Activated CD4-positive, CD25-positive, alpha-beta regulatory T cell treated with anti-CD3 and anti-CD28 coated beads, Interleukin-2, amount 50 U/mL, for 72 hours (primary cell): ENCODE measurements around the gene WNT9A.
"Not testable (repeated sequence)": the region's sequence is repeated elsewhere in the genome, so short reads cannot be mapped to it uniquely, and the experiment has no call there.

Experiments
- DNase-seq: peaks from one replicate; pipeline ENCODE4 v3.0.0; 2021

WNT9A gene

DNA sequence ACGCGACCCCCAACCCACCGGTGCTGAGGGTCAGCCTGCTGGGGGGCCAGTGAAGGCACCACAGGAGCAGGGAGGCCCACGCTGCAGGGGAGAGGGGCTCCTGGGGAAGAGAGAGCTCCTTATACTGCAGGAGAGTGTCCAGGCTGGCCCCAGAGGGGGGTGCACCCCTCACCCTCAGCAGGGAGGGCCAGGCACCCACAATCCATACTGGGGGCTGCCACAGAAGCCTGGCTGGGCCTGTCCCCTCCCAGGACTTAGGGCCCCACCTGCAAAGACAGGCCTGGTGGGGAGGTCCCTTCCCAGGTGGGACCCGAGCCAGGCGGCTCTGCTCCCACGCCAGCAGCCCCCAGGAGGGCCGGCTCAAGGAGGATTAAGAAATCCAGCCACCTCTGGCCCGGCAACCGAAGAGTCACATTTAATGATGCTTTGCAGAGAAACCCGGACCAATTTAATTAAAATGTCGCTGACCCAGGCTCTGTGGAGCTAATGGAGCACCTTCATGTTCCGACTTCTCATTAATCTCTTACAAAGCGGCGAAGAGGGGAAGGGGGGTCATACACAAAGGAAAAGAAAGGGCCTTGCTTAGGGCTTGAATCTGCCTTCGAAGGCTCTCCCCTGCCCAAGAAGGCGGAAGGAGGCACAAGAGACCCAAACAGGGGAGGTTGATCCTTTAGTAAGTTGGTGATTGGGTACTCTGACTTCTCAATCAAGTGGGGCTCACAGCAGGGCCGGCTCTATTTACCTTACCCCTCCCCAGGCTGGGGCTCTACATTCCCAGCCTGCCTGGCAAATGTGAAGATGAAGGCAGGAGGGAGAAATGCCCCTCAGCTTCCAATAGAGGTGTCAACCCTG lies 25.0 kb downstream of the WNT9A start:
- no peak for DNase-seq

DNA sequence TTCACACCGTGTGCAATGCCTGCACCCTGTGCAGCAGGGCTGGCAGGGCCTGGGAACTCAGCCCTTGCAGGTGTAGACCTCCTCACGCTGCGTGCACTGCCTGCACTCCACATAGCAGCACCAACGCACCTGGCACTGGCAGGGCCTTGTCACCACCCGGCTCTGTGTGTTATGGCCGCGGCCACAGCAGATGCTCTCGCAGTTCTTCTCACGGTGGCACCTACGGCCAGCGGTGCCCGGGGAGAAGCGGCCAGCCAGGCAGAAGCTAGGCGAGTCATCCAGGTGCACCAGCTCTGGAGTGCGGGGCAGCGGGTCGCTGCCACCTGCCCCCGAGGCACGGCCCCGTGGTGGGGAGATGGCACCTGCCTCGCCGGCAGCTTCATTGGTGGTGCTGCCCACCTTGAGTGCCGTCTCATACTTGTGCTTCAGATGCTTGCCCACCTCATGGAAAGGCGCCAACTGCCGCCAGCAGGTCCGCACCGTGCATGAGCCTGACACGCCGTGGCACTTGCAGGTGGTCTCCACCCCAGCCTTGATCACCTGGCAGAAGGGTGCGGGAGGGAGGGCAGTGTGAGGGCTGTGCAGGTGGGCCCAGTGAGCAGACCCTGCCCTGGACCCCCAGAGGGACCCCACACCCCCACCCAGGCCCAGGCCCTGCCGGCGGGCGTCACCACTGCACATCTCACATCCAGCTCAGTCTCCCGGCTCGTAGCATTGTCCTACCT lies 26.1 kb downstream of the WNT9A start:
- DNase-seq, result no peak

DNA sequence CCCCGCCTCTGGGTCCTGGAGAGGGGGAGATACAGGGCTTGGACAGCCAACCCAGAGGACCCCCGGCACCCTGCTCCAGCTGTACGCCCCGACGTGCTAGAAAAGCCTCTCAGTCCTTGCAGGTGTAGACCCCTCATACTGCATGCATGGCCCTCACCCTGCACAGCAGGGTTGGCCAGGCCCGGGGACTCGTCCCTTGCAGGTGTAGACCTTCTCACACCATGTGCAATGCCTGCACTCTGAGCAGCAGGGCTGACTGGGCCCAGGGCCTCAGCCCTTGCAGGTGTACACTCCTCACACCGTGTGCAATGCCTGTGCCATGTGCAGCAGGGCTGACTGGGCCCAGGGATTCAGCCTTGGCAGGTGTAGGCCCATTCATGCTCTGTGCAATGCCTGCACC lies 26.8 kb downstream of the WNT9A start:
- DNase-seq, result no peak

DNA sequence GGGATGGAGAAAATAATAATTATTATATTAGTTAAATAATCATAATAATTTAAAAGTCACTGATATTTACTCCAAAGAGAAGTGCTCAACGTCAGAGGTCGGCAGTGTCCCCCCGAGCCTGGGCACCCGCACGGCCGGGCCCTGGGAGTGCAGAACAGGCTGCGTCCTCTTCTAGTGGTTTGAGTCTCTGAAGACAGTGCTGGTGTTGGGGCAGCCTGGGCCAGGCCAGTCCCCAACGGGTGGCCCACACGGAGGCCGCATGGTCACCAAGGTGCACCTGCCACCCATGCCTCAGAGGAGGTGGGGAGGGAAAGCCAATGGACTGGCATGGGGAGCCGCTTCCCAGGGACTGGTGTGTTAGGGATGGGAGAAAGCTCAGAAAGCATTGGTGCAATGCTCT lies 27.3 kb downstream of the WNT9A start:
- no peak for DNase-seq

DNA sequence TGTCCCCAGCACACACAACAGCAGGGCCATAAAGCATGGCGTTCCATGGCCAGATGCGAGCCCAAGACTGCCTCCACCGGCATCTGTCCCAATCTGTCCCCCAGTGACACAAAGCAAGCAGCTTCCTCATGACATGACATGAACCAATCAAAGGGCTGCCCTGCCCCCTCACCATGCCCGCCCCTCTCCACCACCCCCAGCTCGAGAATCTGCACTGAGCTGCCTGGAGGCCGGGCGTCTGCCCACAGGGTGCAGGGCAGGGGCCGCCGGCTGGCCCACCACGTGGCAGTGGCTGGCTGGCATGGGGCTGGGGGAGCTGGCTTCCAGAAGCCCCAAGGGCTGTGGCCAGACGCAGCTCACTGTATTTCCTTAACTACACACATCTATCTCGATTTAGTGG lies 27.8 kb downstream of the WNT9A start:
- no peak for DNase-seq

DNA sequence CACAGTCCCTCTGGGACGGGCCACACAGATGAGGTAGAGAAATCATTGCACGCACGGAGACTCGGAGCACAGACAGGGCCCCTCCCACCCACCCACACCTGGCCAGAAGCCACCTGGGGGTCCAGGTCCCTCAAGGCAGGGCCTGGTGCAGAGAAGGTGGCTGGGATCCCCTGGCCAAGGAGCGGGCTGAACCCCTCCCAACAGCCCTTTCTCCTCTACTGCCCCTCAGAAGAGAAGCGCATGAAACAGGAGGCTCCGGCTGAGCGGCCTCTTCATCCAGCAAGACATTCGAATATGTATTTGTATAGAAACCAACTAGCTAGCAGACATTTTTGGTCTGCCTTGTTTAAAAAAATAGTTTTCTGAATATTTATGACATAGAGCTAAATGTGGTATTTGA lies 29.0 kb downstream of the WNT9A start:
- DNase-seq, result no peak

DNA sequence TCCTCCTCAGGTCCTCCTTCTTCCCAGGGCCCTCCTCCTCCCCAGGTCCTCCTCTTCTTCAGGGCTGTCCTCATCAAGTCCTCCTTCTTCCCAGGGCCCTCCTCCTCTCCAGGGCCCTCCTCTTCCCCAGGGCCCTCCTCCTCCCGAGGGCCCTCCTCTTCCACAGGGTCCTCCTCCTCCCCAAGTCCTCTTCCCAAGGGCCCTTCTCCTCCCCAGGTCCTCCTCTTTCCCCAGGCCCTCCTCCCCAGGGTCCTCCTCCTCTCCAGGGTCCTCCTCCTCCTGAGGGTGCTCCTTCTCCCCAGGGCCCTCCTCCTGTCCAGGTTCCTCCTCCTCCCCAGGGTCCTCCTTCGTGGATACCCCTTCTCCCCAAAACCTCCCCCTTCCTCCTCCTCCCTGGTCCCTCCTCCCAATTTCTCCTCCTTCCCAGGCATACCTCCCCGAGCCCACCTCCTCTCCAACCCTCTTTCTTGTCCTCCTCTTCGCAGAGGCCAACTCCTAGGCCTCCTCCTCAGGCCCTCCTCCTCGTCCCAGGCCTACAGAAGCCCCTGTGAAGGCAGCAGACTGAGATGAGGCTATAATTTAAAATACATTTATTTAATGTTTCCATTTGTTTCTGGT lies 29.5 kb downstream of the WNT9A start:
- no peak for DNase-seq

DNA sequence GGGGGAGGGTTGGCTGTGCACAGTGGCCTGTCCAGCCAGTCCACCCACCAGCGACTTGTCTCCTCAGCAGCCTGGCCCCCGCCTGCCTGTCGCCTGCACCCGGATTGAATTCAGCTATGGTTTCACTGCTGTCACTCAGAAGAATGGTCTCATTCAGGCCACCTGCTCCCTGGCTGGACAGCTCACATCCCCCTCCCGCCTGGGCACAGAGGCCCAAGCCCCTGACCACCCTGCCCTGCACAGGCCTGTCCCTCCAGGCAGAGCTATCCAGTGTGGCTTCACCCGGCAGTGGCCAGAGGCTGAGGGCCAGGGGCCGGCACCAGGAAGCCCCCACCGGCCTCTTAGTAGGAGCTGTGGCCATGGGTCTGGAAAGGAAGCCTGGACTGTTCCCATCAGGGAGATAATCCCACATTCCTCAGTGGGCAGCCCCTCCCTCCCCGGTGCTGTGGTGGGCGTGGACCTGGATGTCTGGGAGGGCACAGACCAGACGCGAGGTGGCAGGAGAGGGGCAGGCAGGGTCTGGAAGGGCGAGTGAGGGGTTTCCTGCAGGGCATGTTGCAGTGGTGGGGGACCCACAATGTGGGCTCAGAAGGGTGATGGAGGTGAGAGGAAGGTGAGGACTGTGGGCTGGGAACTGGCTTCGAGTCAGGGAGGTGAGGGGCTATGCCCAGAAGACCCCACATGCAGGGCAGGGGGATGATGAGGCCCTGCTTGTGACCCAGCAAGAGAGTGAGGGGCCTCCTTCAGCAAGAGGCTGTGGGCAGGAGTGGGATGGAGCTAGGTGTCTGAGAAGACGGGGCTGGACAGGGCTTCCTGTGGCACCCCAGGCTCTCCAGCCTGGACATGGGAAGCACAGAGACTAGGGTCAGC lies 30.4 kb downstream of the WNT9A start:
- DNase-seq, result no peak

DNA sequence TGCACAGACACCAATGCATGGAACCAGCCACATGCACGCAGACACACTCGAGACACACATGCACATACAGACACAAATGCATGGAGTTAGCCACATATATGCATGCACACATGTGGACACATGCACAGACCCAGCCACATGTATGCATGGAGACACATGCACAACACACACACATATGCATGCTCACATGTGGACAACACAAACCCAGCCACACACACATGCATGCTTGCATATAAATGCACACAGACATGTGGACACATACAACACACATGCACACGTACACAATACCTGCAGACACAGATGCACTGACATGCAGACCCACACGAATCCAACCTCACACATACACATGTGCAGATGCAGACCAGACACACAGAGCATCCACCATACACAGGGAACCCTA lies 31.1 kb downstream of the WNT9A start:
- no peak for DNase-seq

DNA sequence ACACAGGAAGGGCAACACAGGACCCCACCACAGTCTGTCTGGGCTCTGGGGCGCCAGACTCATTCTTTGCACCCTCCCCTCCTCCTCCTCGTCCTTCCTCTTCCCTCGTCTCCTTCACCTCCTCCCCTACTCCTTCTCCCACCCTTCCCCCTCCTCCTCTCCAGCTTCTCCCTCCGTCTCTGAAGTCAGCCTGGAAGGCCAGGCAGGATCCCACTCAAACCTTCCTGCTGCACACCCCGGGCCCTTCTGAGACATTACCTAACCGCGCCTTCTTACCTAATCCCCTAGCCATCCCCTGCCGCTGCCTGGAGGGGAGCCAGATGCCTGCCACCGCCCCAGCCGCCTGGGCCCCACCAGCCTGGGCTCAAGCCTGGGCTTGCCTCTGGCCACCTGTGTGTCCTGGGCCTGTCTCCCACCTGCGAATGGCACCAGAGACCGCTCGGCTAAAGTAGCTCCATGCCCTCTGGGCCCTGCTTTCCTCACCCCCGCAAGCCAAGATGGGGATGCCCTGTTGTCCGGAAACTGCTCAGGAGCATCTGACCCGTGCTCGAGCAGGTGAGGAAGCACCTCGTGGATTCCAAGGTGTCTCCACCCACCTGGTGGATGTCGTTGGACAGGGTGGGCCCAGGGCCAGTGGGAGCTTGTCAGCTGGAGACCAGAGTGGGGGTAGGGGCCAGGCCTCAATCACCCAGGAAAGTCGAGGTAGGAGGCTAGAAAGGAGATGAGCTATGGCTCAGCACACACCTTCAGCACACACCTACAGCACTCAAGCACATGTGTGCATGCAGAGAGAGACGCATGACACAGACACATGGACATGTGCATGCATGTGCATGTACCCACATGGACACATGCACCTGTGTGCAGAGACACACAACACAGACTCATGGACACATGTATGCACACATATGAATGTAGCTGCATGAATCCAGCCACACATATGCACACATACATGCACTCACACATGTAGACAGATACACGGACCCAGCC lies 31.9 kb downstream of the WNT9A start:
- DNase-seq, result no peak

DNA sequence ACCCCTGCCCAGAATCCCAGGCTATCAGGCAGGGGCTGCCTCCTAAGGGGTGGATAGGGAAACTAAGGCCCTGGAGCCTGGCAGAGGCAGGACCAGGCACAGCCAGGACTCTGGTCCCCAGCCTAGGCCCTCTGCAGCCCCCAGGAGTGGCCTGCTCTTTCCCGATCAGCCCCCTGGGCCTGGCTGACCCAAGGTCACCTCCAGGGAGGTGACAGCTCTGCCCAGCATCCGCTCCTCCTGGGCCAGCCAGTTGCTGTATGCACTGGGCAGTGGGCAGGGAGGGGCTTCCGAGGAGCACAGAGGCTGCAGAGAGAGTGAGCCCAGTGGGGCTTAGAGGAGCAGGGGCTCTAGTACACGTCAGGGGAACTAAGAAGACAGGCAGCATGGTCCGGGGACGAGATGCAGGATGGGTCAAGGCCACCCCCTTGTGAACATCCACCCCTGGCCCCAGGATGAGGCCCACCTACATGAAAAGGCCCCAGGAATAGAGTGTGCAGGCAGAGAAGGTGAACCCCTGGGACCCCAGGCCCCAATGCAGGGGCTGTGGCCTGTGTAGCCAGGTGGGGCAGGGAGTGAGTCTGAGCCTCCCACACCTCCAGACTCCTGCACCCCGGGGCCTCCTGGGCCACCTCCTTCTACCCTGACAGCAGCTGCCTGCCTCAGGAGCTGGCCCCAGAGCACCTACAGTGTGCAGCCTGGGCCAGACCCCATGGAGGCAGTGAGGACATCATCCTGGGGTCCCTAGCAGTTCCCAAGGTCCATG lies 32.8 kb downstream of the WNT9A start:
- DNase-seq, result no peak

DNA sequence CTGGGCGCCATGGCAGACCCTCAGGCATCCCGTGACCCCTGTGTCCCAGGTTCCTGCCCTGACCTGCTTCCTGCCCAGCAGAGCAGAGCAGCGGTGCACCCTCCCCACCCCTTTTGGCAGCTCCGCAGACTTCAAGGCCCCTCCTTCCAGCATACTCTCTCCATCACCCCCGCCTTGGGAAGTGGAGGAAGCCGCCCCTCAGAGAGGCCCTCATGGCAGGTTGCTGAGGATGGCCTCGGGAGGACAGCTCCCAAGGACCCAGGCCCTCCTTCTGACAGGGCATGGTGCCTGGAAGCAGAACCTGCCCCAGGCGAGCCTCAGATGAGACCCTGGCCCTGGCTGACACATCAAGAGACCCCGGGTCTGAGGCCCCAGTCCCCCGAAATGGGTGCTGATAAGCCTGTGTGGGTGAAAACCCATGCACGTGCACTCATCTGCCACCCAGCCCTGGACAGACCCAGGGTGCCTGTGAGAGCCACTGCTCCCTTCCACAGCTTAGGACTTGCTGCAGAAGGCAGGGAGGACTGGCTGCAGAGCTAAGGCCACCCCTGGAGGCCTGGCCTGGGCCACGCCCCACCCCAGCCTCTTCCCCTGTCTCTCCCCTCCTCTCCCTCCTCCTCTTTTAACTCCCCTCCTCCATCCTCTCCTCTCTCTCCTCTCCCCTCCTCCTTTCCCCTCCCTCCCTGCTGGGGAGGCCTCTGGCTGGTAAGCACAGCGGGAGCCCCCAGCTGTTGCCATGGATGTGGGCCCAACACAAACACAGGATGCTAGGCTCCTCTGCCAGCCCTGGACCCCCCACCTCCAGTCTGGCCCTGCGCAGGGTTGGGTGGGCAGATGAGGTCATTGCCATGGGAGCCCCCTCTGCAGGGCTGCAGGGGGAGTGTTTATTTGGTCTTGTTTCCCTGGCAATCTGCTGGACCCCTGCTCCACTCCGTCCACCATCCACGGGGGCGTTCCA lies 33.7 kb downstream of the WNT9A start:
- DNase-seq, result no peak

DNA sequence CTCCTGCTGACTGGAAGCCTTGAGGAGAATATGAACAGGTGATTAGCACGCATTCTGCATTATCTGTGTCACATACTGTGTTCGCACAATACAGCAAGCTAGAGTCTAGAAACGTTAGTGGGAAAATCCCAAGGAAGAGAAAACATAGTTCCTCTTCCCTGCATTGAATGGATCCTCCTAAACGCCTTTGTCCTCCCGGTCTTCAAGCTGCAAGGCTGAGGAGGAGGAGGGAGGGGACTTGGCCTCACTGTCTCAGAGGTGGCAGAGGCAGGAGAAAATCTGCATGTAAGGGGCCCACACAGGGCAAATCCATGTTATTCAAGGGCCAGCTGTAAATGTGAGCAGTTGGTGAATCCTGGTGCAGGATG lies 34.4 kb downstream of the WNT9A start:
- no peak for DNase-seq

DNA sequence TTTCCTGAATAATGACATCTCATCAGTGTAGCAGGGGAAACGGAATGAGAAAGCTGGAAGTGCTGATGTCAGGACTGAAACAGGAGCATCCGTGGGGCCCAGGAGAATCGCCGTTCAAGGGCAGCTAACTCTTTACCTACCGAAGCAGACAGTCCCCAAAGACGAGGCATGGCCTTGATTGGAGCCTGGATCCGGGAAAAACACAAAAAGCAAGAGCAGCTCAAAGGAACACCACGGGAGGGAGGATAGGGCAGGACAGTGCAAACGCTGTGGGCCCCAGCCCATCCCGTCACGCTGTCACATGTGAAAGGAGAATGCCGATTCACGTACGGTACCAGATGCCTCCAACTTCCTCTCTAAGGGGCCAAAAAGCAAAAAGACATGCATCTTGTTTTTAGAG lies 34.9 kb downstream of the WNT9A start:
- DNase-seq, result no peak

DNA sequence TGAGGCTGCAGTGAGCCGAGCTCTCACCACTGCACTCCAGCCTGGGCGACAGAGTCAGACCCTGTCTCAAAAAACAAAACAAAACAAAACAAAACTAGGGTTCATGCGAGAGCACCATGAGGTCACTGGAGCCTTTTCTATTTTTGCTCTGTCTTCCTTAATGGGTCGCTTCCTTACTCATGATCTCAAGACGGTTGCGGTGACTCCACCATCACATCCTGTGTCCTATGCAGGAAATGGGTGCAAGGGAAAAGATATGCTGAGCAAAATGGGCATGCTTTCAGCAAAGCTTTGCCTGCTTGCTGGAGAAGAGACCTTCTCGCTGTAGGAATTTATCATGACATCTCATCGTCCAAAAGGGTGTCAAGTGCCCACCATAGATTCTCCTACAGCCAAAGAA lies 36.4 kb downstream of the WNT9A start:
- DNase-seq, result no peak

DNA sequence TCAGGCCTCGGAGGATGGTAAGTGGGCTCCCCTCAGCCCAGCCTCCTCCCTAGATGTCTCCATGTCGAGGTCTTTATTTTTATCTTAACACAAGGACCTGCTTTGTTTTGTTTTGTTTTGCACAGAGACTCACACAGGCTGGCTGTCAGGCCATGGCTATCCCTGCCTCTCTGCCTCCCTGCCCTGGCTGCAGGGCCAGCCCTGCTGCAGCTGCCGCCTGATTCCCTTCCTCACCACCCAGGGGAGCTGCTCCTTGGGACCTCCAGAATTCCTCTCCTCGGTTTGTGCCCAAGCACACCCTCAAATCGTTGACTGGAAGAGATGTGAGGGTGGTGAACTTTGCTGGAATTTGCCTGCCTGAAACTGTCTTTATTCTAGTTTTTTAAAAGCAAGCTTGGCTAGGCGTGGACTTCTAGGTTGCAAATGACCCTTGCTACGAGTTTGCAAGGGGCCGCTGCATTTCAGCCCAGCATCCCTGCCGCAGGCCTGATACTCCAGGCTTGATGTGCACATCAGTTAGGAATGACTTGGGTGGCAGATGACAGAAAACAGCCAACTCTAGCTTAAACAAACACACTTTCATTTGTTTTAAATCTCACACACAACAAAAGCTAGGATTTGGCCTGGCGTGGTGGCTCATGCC lies 37.1 kb downstream of the WNT9A start:
- no peak for DNase-seq

DNA sequence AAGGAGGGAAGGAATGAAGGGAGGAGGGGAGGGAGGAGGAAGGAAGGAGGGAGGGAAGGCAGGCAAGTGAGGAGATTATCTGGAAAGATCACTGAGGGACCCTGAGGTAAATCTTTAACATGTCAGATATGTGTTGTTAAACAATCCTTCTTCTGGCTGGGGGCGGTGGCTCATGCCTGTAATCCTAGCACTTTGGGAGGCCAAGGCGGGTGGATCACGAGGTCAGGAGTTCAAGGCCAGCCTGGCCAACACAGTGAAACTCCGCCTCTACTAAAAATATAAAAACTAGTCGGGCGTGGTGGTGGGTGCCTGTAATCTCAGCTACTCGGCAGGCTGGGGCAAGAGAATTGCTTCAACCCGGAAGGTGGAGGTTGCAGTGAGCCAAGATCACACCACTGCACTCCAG lies 37.8 kb downstream of the WNT9A start:
- DNase-seq, result not testable (repeated sequence)

DNA sequence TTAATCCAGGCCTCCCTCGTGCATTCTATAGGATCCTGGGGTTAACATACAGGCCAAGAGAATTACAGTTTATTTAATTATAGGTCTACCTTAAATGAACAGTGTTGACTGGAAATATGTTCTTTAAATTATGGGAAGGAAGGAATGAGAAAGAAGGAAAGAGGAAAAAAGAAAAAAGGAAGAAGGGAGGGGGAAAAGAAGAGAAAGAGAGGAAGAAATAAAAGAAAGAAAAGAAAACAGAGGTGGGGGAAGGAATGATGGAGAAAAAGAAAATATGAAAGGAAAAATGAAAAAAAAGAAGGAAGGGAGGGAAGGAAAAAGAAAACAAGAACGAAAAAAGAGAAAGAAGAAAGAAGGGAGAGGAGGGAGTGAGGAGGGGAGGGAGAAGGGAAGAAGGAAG lies 38.5 kb downstream of the WNT9A start:
- no peak for DNase-seq

DNA sequence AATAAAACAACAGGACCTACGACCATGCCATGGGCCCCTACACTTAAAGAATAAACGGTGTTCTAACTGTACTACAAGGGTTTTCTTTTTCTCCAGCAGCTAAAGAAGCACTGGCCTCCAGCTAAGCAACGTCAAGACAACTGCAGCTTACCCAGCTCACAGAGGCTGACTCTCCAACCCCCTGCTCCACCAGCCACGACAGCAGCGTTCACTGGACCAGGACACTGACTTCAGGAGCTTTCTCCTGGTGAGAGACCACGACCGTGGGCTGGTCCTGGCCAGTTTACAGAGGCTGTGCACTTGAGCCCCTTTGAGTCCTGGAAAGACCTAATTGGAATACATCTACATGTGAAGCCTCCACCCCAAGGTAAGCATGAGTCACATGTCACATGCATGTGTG lies 39.4 kb downstream of the WNT9A start:
- DNase-seq, result no peak
